MCF 10A (cell line): ENCODE data around the gene SNX18. TPM values are rescaled to one million over a fixed set of nuclear protein-coding genes. Genes with fewer than 3 reads are reported as not detected.

Experiments
- BruUV-seq: library from RNA; stranded (reverse); fragments of 400-500 nt; replicated peaks from 2 replicates; lab custom pipeline; 2021; lab: Mats Ljungman, UMichigan
- CTCF ChIA-PET: fragments of 300-600 bp; sonication (Branson Sonifier 250); formaldehyde crosslinking; extraction: SDS; loops from one replicate; lab custom pipeline; 2021; ENCODE audit warnings: antibody characterized with exemption, inconsistent platforms; lab: Yijun Ruan, JAX
- POLR2A ChIA-PET: fragments of 300-600, 350-650 bp; sonication (Branson Sonifier 250); formaldehyde crosslinking; extraction: SDS; loops from one replicate; lab custom pipeline; 2020; ENCODE audit warnings: antibody characterized with exemption, inconsistent platforms; lab: Yijun Ruan, JAX
- DNase-seq: peaks from one replicate; pipeline ENCODE4 v3.0.0-alpha.2; 2018; ENCODE audit not compliant: unreplicated experiment
- H3K27ac Mint-ChIP-seq: one replicate; pipeline ENCODE4 v1.8.0; 2022; ENCODE audit warnings: mild to moderate bottlenecking, low read depth, mixed read lengths; ENCODE audit not compliant: unreplicated experiment
- H3K27me3 Mint-ChIP-seq: one replicate; pipeline ENCODE4 v1.8.0; 2022; ENCODE audit warnings: mixed read lengths; ENCODE audit not compliant: insufficient read depth, unreplicated experiment
- H3K36me3 Mint-ChIP-seq: one replicate; pipeline ENCODE4 v1.8.0; 2022; ENCODE audit warnings: mild to moderate bottlenecking, moderate library complexity, mixed read lengths; ENCODE audit not compliant: insufficient read depth, unreplicated experiment
- H3K4me1 Mint-ChIP-seq: one replicate; pipeline ENCODE4 v1.8.0; 2022; ENCODE audit warnings: mixed read lengths; ENCODE audit not compliant: insufficient read depth, unreplicated experiment
- H3K4me3 Mint-ChIP-seq: one replicate; pipeline ENCODE4 v1.8.0; 2022; ENCODE audit warnings: mild to moderate bottlenecking, moderate library complexity, mixed read lengths; ENCODE audit not compliant: unreplicated experiment
- H3K9me3 Mint-ChIP-seq: one replicate; pipeline ENCODE4 v1.8.0; 2022; ENCODE audit warnings: mixed read lengths; ENCODE audit not compliant: unreplicated experiment
- intact Hi-C: fragments of 100-400 bp; cut with micrococcal nuclease; formaldehyde crosslinking; loops from 2 replicates; pipeline ENCODE4 v1.14.1; 2022
- total RNA-seq: library from RNA; stranded (reverse); gene quantifications from 2 replicates; pipeline ENCODE4 v1.2.3, GENCODE V29; 2022
- TF ChIP-seq, protein P1 (sequence below): fragments of 200-600 bp; IDR thresholded peaks from one replicate; pipeline ENCODE4 v1.8.0; 2022; ENCODE audit warnings: antibody characterized with exemption, mild to moderate bottlenecking; ENCODE audit not compliant: unreplicated experiment

SNX18 gene
- total RNA-seq, 1 experiment from 2014 or later: 10.0 TPM

DNA sequence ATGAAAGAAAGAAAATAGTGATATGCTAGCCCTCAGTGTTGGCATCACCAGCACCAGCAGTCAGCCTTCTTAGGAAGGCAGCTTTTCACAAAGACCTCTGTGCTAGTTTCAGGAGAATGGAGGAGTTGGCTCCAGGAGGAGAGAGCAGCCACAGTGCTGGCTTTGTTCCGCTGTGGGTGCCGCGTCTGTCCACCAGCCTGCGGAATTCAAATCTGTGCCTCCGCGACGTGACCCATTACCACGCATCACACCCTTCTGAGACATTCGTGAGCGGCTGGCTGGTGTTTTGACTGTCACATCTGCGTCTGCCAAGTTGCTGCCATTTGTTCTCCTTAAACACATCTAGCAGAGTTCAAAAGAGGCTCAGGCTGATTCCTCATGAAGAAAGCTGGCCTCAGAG is 34.4 kb downstream of the SNX18 start:
- ChIA-PET CTCF (interaction anchor here (1.2 kb wide), 1 partner anchor 293 kb away, joined by 4 read pairs; no protein-coding TSS in a partner anchor), POLR2A (no interaction called here)
- peaks cover 5% of the 10 kb centered on the region for H3K4me1 Mint-ChIP-seq
- no peak overlapping the region for H3K4me3 Mint-ChIP-seq
- no peaks in the 10 kb centered on the region for H3K27me3 Mint-ChIP-seq
- TF ChIP-seq, protein P1, sequence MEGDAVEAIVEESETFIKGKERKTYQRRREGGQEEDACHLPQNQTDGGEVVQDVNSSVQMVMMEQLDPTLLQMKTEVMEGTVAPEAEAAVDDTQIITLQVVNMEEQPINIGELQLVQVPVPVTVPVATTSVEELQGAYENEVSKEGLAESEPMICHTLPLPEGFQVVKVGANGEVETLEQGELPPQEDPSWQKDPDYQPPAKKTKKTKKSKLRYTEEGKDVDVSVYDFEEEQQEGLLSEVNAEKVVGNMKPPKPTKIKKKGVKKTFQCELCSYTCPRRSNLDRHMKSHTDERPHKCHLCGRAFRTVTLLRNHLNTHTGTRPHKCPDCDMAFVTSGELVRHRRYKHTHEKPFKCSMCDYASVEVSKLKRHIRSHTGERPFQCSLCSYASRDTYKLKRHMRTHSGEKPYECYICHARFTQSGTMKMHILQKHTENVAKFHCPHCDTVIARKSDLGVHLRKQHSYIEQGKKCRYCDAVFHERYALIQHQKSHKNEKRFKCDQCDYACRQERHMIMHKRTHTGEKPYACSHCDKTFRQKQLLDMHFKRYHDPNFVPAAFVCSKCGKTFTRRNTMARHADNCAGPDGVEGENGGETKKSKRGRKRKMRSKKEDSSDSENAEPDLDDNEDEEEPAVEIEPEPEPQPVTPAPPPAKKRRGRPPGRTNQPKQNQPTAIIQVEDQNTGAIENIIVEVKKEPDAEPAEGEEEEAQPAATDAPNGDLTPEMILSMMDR: no peak
- no peaks in the 10 kb centered on the region for H3K36me3 Mint-ChIP-seq
- no TSS peak for BruUV-seq
- intact Hi-C loops: no loop called here
- no peak for DNase-seq
- H3K27ac Mint-ChIP-seq: no peak overlapping the region
- H3K9me3 Mint-ChIP-seq: no peaks in the 10 kb centered on the region

DNA sequence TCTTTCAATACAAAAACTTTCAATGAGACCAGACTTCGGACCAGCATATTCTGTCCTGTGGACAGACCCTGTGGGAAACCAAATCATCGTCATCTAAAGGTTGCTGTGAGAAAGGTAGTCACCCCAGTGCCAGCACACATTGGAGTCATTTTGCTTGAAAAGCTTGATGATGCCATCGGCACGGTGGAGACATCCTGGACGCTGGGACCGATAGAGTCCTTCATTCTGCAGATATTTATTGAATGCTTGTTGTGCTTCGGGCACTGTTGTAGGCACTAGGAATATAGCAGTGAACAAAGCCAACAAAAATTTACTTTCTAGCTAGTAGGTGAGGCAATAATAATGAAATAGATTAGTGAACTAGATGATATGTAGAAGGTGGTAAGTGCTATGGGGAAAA is 34.9 kb downstream of the SNX18 start:
- TF ChIP-seq, protein P1: no peak
- ChIA-PET CTCF (interaction anchor here (1.2 kb wide), 1 partner anchor 292 kb away, joined by 4 read pairs; no protein-coding TSS in a partner anchor), POLR2A (no interaction called here)
- Mint-ChIP-seq H3K27ac (no peak overlapping the region), H3K4me1 (peaks cover 5% of the 10 kb centered on the region), H3K36me3 (no peaks in the 10 kb centered on the region), H3K27me3 (no peaks in the 10 kb centered on the region), H3K9me3 (no peaks in the 10 kb centered on the region), H3K4me3 (no peak overlapping the region)
- no peak for DNase-seq
- intact Hi-C loops: no loop called here
- BruUV-seq: no TSS peak

DNA sequence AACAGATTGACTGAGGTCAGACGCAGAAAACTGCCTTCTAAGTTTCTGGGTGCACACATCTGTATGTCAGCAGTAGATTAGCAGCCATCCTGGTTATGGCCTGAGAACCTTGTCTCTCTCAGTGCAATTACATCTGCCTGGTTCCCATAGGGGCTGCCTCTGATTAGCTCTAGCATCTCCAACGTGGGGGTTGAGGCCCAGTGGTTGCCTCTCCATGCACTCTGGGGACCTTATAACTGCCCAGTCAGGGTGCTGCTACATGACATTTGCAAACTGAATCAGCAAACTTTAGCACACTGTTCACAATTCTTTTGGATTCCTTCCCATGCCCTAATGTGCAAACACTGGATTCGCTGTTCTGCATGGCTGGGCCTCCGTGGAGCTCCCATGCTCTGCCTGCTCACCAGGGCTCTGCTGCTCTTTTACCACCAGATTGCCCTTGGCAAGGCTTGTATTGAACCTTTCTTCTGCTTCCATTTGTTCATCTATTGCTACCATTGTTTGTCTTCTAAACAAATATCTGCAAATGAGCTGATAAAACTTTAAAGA is 36.2 kb downstream of the SNX18 start:
- intact Hi-C loops: no loop called here
- H3K4me3 Mint-ChIP-seq: no peak overlapping the region

DNA sequence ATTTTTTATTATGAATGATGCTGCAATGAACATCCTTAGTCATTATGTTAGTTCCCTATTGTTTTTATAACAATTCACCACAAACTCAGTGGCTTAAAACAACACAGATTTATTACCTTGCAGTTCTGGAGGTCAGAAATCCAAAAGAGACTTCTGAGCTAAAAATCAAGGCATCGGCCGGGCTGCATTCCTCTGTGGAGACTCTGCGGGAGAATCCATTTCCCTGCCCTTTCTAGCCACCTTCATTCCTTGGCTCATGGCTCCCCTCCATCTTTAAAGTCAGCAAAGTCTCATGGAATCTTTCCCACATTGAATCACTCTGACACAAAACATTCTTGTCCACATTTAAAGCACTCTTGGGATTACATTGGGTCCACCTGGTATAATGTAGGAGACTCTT is 38.6 kb downstream of the SNX18 start:
- Mint-ChIP-seq H3K36me3 (no peaks in the 10 kb centered on the region), H3K4me3 (no peak overlapping the region), H3K27ac (no peak overlapping the region), H3K4me1 (no peaks in the 10 kb centered on the region), H3K27me3 (no peaks in the 10 kb centered on the region), H3K9me3 (no peaks in the 10 kb centered on the region)
- TF ChIP-seq, protein P1: no peak
- CTCF ChIA-PET: no interaction called here
- POLR2A ChIA-PET: interaction anchor here (1.3 kb wide), 1 partner anchor 8 kb away, joined by 3 read pairs; no protein-coding TSS in a partner anchor
- no peak for DNase-seq
- intact Hi-C loops: no loop called here
- BruUV-seq: no TSS peak

More for the DNA sequence above, 36.2 kb downstream of the SNX18 start:
- H3K36me3 Mint-ChIP-seq: no peaks in the 10 kb centered on the region
- no peaks in the 10 kb centered on the region for H3K4me1 Mint-ChIP-seq
- H3K9me3 Mint-ChIP-seq: no peaks in the 10 kb centered on the region
- no TSS peak for BruUV-seq
- H3K27me3 Mint-ChIP-seq: no peaks in the 10 kb centered on the region
- ChIA-PET POLR2A (no interaction called here), CTCF (interaction anchor here (0.6 kb wide), 1 partner anchor 38 kb away, joined by 3 read pairs; no protein-coding TSS in a partner anchor)
- no peak overlapping the region for H3K27ac Mint-ChIP-seq
- TF ChIP-seq, protein P1: no peak
- DNase-seq: no peak
